Activated CD8-positive, alpha-beta memory T cell treated with anti-CD3 and anti-CD28 coated beads, Interleukin-2, amount 50 U/mL, for 4 hours (primary cell): ENCODE data around the gene ITSN1.

Source experiments
- DNase-seq: peaks from one replicate; pipeline ENCODE4 v3.0.0-alpha.2; 2020

Gene ITSN1

GRCh38 chr21:33817138-33817537 is 174.8 kb downstream of the ITSN1 start:
- DNase-seq, result no peak

- DNase-seq, result no peak
These were observed 175.6 kb downstream of the ITSN1 start for GRCh38 chr21:33817663-33818451.

- no peak for DNase-seq
These were observed 178.0 kb downstream of the ITSN1 start for GRCh38 chr21:33820230-33820770.

GRCh38 chr21:33820798-33821197 is 178.5 kb downstream of the ITSN1 start:
- DNase-seq, result no peak

- no peak for DNase-seq
These were observed 179.4 kb downstream of the ITSN1 start for GRCh38 chr21:33821503-33822322.

- no peak for DNase-seq
These were observed 182.0 kb downstream of the ITSN1 start for GRCh38 chr21:33824156-33824941.

GRCh38 chr21:33825419-33825818 is 183.1 kb downstream of the ITSN1 start:
- DNase-seq, result no peak

- no peak for DNase-seq
These were observed 183.6 kb downstream of the ITSN1 start for GRCh38 chr21:33825915-33826314.

GRCh38 chr21:33828083-33828482 is 185.8 kb downstream of the ITSN1 start:
- no peak for DNase-seq

GRCh38 chr21:33828577-33828976 is 186.3 kb downstream of the ITSN1 start:
- no peak for DNase-seq

GRCh38 chr21:33829844-33830243 is 187.5 kb downstream of the ITSN1 start:
- DNase-seq, result no peak

GRCh38 chr21:33831962-33832659 is 189.8 kb downstream of the ITSN1 start:
- no peak for DNase-seq

- no peak for DNase-seq
These were observed 192.7 kb downstream of the ITSN1 start for GRCh38 chr21:33834801-33835500.

GRCh38 chr21:33835920-33836319 is 193.6 kb downstream of the ITSN1 start:
- DNase-seq, result no peak

- DNase-seq, result no peak
These were observed 194.1 kb downstream of the ITSN1 start for GRCh38 chr21:33836408-33836807.

GRCh38 chr21:33839167-33839716 is 196.9 kb downstream of the ITSN1 start:
- DNase-seq, result no peak

GRCh38 chr21:33839806-33840205 is 197.5 kb downstream of the ITSN1 start:
- no peak for DNase-seq

- DNase-seq, result no peak
These were observed 198.5 kb downstream of the ITSN1 start for GRCh38 chr21:33840771-33841170.

GRCh38 chr21:33841561-33841960 is 199.3 kb downstream of the ITSN1 start:
- DNase-seq, result no peak

- no peak for DNase-seq
These were observed 200.9 kb downstream of the ITSN1 start for GRCh38 chr21:33843216-33843615.

GRCh38 chr21:33844104-33844889 is 202.0 kb downstream of the ITSN1 start:
- DNase-seq, result no peak
